ENCODE measurements around the gene MT1G.
"Not testable (repeated sequence)": the region's sequence is repeated elsewhere in the genome, so short reads cannot be mapped to it uniquely, and the experiment has no call there.

MT1G gene

GRCh38 chr16:56667581-56668571 lies at the start of gene MT1G:
MT1G (minus strand) TSS chr16:56668065; CDS start chr16:56667993, 72 bp downstream.
- no peak for DNase-seq

GRCh38 chr16:56717532-56717931 lies 49.7 kb upstream of the MT1G start:
- not testable (repeated sequence) for DNase-seq

- no peak for DNase-seq
These were observed 48.9 kb upstream of the MT1G start for GRCh38 chr16:56716761-56717160.

GRCh38 chr16:56715126-56715525 lies 47.3 kb upstream of the MT1G start:
- DNase-seq, result no peak

- no peak for DNase-seq
These were observed 45.9 kb upstream of the MT1G start for GRCh38 chr16:56713794-56714193.

- no peak for DNase-seq
These were observed 44.0 kb upstream of the MT1G start for GRCh38 chr16:56711862-56712261.

- DNase-seq, result no peak
These were observed 42.4 kb upstream of the MT1G start for GRCh38 chr16:56710181-56710737.

GRCh38 chr16:56709443-56710040 lies 41.7 kb upstream of the MT1G start:
- DNase-seq, result no peak

GRCh38 chr16:56708525-56709442 lies 40.9 kb upstream of the MT1G start:
- no peak for DNase-seq

GRCh38 chr16:56702836-56703235 lies 35.0 kb upstream of the MT1G start:
- no peak for DNase-seq

GRCh38 chr16:56701534-56701933 lies 33.7 kb upstream of the MT1G start:
- DNase-seq, result no peak

GRCh38 chr16:56700631-56701030 lies 32.8 kb upstream of the MT1G start:
- DNase-seq, result no peak

GRCh38 chr16:56700195-56700594 lies 32.3 kb upstream of the MT1G start:
- no peak for DNase-seq

GRCh38 chr16:56697456-56698155 lies 29.7 kb upstream of the MT1G start:
- DNase-seq, result no peak

- DNase-seq, result no peak
These were observed 27.4 kb upstream of the MT1G start for GRCh38 chr16:56695246-56695645.

GRCh38 chr16:56691885-56692284 lies 24.0 kb upstream of the MT1G start:
- DNase-seq, result no peak

GRCh38 chr16:56690420-56691122 lies 22.7 kb upstream of the MT1G start:
- DNase-seq, result no peak

GRCh38 chr16:56689171-56689570 lies 21.3 kb upstream of the MT1G start:
- DNase-seq, result no peak

- no peak for DNase-seq
These were observed 20.9 kb upstream of the MT1G start for GRCh38 chr16:56688762-56689161.

- DNase-seq, result no peak
These were observed 18.9 kb upstream of the MT1G start for GRCh38 chr16:56686758-56687157.

- no peak for DNase-seq
These were observed 17.2 kb upstream of the MT1G start for GRCh38 chr16:56684926-56685590.
